IMR-90 (cell line): ENCODE results near the gene TRPM6. TPM values are rescaled to one million over a fixed set of nuclear protein-coding genes. Genes with fewer than 3 reads are reported as not detected.

Source experiments
- ATAC-seq: fragments of 200-7000 bp; cut with Tn5 transposase; 2 replicates; pipeline ENCODE4 v1.9.1; 2020; ENCODE audit warnings: low read depth, mild to moderate bottlenecking, moderate library complexity
- BruUV-seq: library from RNA; stranded (reverse); fragments of 400-500 nt; replicated peaks from 2 replicates; lab custom pipeline; 2021; lab: Mats Ljungman, UMichigan
- CTCF ChIA-PET: fragments of 300-600 bp; formaldehyde crosslinking; extraction: SDS; loops from one replicate; lab custom pipeline; 2021; ENCODE audit warnings: antibody characterized with exemption; lab: Yijun Ruan, JAX
- POLR2A ChIA-PET: fragments of 300-600 bp; sonication (Branson Sonifier 250); formaldehyde crosslinking; loops from one replicate; lab custom pipeline; 2022; ENCODE audit warnings: antibody characterized with exemption; ENCODE audit not compliant: unreplicated experiment; lab: Charles Lee
- DNase-seq: peaks from one replicate; pipeline ENCODE4 v3.0.0; 2013
- H2AFZ ChIP-seq: replicated peaks from 2 replicates; pipeline ENCODE3; 2013; ENCODE audit warnings: low read length, mild to moderate bottlenecking; ENCODE audit not compliant: poor library complexity
- H2AK5ac ChIP-seq: 2 replicates; pipeline ENCODE4 v1.6.1; 2013; ENCODE audit warnings: low read depth, low read length, inconsistent platforms
- H2AK9ac ChIP-seq: replicated peaks from 2 replicates; pipeline ENCODE3; 2013; ENCODE audit warnings: mild to moderate bottlenecking, low read depth, low read length, moderate library complexity; ENCODE audit not compliant: poor library complexity
- H2BK120ac ChIP-seq: 2 replicates; pipeline ENCODE4 v1.6.1; 2013; ENCODE audit warnings: low read depth, low read length, inconsistent platforms
- H2BK15ac ChIP-seq: 3 replicates; pipeline ENCODE4 v1.6.1; 2013; ENCODE audit warnings: low read depth, low read length, inconsistent platforms
- H2BK20ac ChIP-seq: 2 replicates; pipeline ENCODE4 v1.6.1; 2013; ENCODE audit warnings: low read depth, mild to moderate bottlenecking, inconsistent platforms, low read length, moderate library complexity
- H2BK5ac ChIP-seq: 2 replicates; pipeline ENCODE4 v1.6.1; 2013; ENCODE audit warnings: mild to moderate bottlenecking, low read depth, low read length, inconsistent platforms; ENCODE audit not compliant: poor library complexity, severe bottlenecking
- H3K14ac ChIP-seq: replicated peaks from 2 replicates; pipeline ENCODE4 v1.6.1; 2013; ENCODE audit warnings: low read depth, low read length, inconsistent platforms
- H3K18ac ChIP-seq: 2 replicates; pipeline ENCODE4 v1.6.1; 2013; ENCODE audit warnings: low read depth, low read length, control low read depth
- H3K23ac ChIP-seq: 2 replicates; pipeline ENCODE4 v1.6.1; 2013; ENCODE audit warnings: low read depth, low read length, inconsistent platforms
- H3K27ac ChIP-seq: 2 replicates; pipeline ENCODE4 v1.5.1; 2013; ENCODE audit warnings: mild to moderate bottlenecking, control low read depth, low read length; ENCODE audit not compliant: insufficient read depth
- H3K27me3 ChIP-seq: 2 replicates; pipeline ENCODE4 v1.6.1; 2013; ENCODE audit warnings: low read length; ENCODE audit not compliant: control insufficient read depth, insufficient read depth
- H3K36me3 ChIP-seq: 2 replicates; pipeline ENCODE4 v1.6.1; 2013; ENCODE audit warnings: low read length, mixed read lengths; ENCODE audit not compliant: control insufficient read depth, insufficient read depth
- H3K4ac ChIP-seq: 2 replicates; pipeline ENCODE4 v1.6.1; 2013; ENCODE audit warnings: low read depth, low read length, inconsistent platforms
- H3K4me1 ChIP-seq: 2 replicates; pipeline ENCODE4 v1.6.1; 2013; ENCODE audit warnings: low read length, mixed read lengths; ENCODE audit not compliant: control insufficient read depth, insufficient read depth
- H3K4me2 ChIP-seq: 2 replicates; pipeline ENCODE4 v1.6.1; 2013; ENCODE audit warnings: low read depth, mild to moderate bottlenecking, control low read depth, low read length, moderate library complexity
- H3K4me3 ChIP-seq: 2 replicates; pipeline ENCODE4 v1.5.1; 2013; ENCODE audit warnings: low read depth, mild to moderate bottlenecking, control low read depth, low read length, moderate library complexity; ENCODE audit not compliant: insufficient read depth
- H3K56ac ChIP-seq: 2 replicates; pipeline ENCODE4 v1.6.1; 2013; ENCODE audit warnings: low read length, inconsistent platforms; ENCODE audit not compliant: insufficient read depth; ENCODE audit errors: extremely low read depth
- H3K79me1 ChIP-seq, 2 experiments: 2 replicates each; pipeline ENCODE4 v1.6.1; 2013; ENCODE audit warnings: low read length in 2 of 2, inconsistent platforms in 1 of 2, low read depth in 1 of 2
- H3K9ac ChIP-seq: 2 replicates; pipeline ENCODE4 v1.6.1; 2013; ENCODE audit warnings: low read depth, low read length, control low read depth
- H3K9me1 ChIP-seq: 2 replicates; pipeline ENCODE4 v1.6.1; 2013; ENCODE audit warnings: low read length, inconsistent platforms; ENCODE audit not compliant: insufficient read depth
- H3K9me3 ChIP-seq: 2 replicates; pipeline ENCODE4 v1.6.1; 2013; ENCODE audit warnings: low read length; ENCODE audit not compliant: control insufficient read depth, insufficient read depth
- H4K20me1 ChIP-seq: 2 replicates; pipeline ENCODE4 v1.6.1; 2013; ENCODE audit warnings: low read length, inconsistent platforms; ENCODE audit not compliant: insufficient read depth
- H4K5ac ChIP-seq: 2 replicates; pipeline ENCODE4 v1.6.1; 2013; ENCODE audit warnings: mild to moderate bottlenecking, low read depth, low read length, control low read depth
- H4K8ac ChIP-seq, 2 experiments: 2 replicates each; pipeline ENCODE4 v1.6.1; 2013; ENCODE audit warnings: low read depth in 2 of 2, low read length in 2 of 2, control low read depth in 1 of 2, inconsistent platforms in 1 of 2
- H4K91ac ChIP-seq: 2 replicates; pipeline ENCODE4 v1.6.1; 2013; ENCODE audit warnings: low read depth, low read length, inconsistent platforms; ENCODE audit not compliant: insufficient read depth
- BHLHE40 ChIP-seq: fragments of 150-350 bp; IDR thresholded peaks from 2 replicates; pipeline ENCODE4 v1.6.1; 2016; ENCODE audit warnings: mild to moderate bottlenecking, low read depth, low read length
- ELK1 ChIP-seq: fragments of 150-350 bp; IDR thresholded peaks from 2 replicates; pipeline ENCODE4 v1.6.1; 2016; ENCODE audit warnings: low read depth, mild to moderate bottlenecking, low read length, moderate library complexity, borderline replicate concordance
- MAFK ChIP-seq: IDR thresholded peaks from 2 replicates; pipeline ENCODE4 v1.6.1; 2012; ENCODE audit warnings: low read depth, low read length, improper control_type of control experiment
- NFE2L2 ChIP-seq: fragments of 150-350 bp; IDR thresholded peaks from 2 replicates; pipeline ENCODE4 v1.6.1; 2016; ENCODE audit warnings: low read depth, mild to moderate bottlenecking, low read length
- RAD21 ChIP-seq: IDR thresholded peaks from 2 replicates; pipeline ENCODE4 v1.6.1; 2012; ENCODE audit warnings: low read length, improper control_type of control experiment
- RCOR1 ChIP-seq: IDR thresholded peaks from 2 replicates; pipeline ENCODE4 v1.6.1; 2012; ENCODE audit warnings: mild to moderate bottlenecking, low read length, improper control_type of control experiment; ENCODE audit not compliant: insufficient replicate concordance
- RFX5 ChIP-seq: IDR thresholded peaks from 2 replicates; pipeline ENCODE4 v1.8.0; 2012; ENCODE audit warnings: low read depth, mild to moderate bottlenecking, low read length, moderate library complexity
- WGBS, 2 experiments: methylation state at CpG; one replicate each; pipeline versions ENCODE4 v1.1.5 to v1.1.7; 2013; ENCODE audit warnings: missing lambda C conversion rate in 2 of 2; ENCODE audit not compliant: insufficient read length in 1 of 2; ENCODE audit errors: extremely low coverage in 2 of 2; 5-methylcytosine and 5-hydroxymethylcytosine counted together
- dilution Hi-C: fragments of 300-500 bp; cut with HindIII; formaldehyde crosslinking; loops from one replicate; pipeline ENCODE4 v1.14.3; 2018; ENCODE audit warnings: low sequenced_read_pairs; ENCODE audit not compliant: unreplicated experiment
- in situ Hi-C: fragments of 300-500 bp; cut with MboI; formaldehyde crosslinking; loops from 3 replicates; pipeline ENCODE4 v1.14.3; 2019; ENCODE audit warnings: low sequenced_read_pairs, inconsistent platforms, mixed read lengths
- intact Hi-C: fragments of 100-400 bp; cut with micrococcal nuclease; formaldehyde crosslinking; loops from 2 replicates; pipeline ENCODE4 v1.10.0; 2022
- polyA plus RNA-seq, 3 experiments: library from polyadenylated mRNA; depleted of rRNA; stranded (reverse); fragments of >200 nt; gene quantifications; 2 replicates each; pipeline ENCODE4 v1.2.3, GENCODE V29; 2012; ENCODE audit warnings: low replicate concordance in 1 of 3
- total RNA-seq: library from RNA; depleted of rRNA; stranded (reverse); fragments of >200 nt; gene quantifications from 2 replicates; pipeline ENCODE4 v1.2.3, GENCODE V29; 2012
- TF ChIP-seq, protein P1 (sequence below): conservative IDR thresholded peaks from 2 replicates; pipeline ENCODE4 v1.5.1; 2012; ENCODE audit warnings: mild to moderate bottlenecking, low read depth, low read length, improper control_type of control experiment

Gene TRPM6
- total and polyA plus RNA-seq, 2 of the 4 experiments (the other 2 are of a cell fraction): under 0.01 to 0.02 TPM

DNA sequence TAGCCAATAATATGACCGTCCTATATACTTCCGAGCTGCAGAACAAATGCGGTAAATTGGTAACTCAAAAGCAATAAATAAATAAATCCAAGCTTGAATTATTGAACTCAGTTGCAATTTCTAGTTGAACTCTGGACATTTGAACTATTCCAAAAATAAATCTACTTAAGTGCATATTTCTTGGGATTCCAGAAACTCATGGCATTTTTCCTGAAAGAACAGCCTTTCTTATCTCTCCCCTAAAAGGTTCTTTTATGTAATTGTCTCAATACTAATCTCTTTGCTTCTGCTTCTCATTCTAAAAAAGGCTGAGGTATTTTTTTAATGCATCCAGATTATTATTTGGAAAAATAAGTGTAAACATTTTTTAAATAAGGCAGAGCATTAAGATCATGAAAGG, 131.7 kb downstream of the TRPM6 start:
- no peak for ATAC-seq
- in situ Hi-C loops: no loop called here
- Histone ChIP-seq H2BK120ac (no peak overlapping the region), H3K4ac (no peak overlapping the region), H4K20me1 (no peaks in the 10 kb centered on the region), H4K5ac (no peak overlapping the region), H3K4me1 (peaks cover 4% of the 10 kb centered on the region), H4K8ac (no peak overlapping the region), H3K36me3 (no peaks in the 10 kb centered on the region), H3K9me3 (no peaks in the 10 kb centered on the region), H2BK5ac (no peak overlapping the region), H2BK15ac (no peak overlapping the region), H3K4me3 (no peak overlapping the region), H3K23ac (no peak overlapping the region), H3K79me1 (no peaks in the 10 kb centered on the region), H3K9ac (no peak overlapping the region), H2AK9ac (no peak overlapping the region), H3K9me1 (no peaks in the 10 kb centered on the region), H3K14ac (no peak overlapping the region), H2AFZ (no peak overlapping the region), H2AK5ac (no peak overlapping the region), H2BK20ac (no peak overlapping the region), H3K4me2 (no peak overlapping the region), H3K18ac (no peak overlapping the region), H3K27me3 (no peaks in the 10 kb centered on the region; the same call in 1 of the 2 replicates), H3K27ac (no peak overlapping the region), H3K56ac (no peak overlapping the region), H4K91ac (no peak overlapping the region)
- TF ChIP-seq, protein P1, sequence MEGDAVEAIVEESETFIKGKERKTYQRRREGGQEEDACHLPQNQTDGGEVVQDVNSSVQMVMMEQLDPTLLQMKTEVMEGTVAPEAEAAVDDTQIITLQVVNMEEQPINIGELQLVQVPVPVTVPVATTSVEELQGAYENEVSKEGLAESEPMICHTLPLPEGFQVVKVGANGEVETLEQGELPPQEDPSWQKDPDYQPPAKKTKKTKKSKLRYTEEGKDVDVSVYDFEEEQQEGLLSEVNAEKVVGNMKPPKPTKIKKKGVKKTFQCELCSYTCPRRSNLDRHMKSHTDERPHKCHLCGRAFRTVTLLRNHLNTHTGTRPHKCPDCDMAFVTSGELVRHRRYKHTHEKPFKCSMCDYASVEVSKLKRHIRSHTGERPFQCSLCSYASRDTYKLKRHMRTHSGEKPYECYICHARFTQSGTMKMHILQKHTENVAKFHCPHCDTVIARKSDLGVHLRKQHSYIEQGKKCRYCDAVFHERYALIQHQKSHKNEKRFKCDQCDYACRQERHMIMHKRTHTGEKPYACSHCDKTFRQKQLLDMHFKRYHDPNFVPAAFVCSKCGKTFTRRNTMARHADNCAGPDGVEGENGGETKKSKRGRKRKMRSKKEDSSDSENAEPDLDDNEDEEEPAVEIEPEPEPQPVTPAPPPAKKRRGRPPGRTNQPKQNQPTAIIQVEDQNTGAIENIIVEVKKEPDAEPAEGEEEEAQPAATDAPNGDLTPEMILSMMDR: no peak
- TF ChIP-seq MAFK (no peak), RFX5 (no peak), ELK1 (no peak), RAD21 (no peak), BHLHE40 (no peak), RCOR1 (no peak), NFE2L2 (no peak)
- WGBS, 2 experiments: no CpG with 5 or more reads among the region's 3 CpGs
- ChIA-PET CTCF (no interaction called here), POLR2A (no interaction called here)
- intact Hi-C loops: no loop called here
- BruUV-seq: no TSS peak
- DNase-seq: no peak
- dilution Hi-C loops: no loop called here
